H9 (cell line): ENCODE results near the gene HOXA9. TPM values are rescaled to one million over a fixed set of nuclear protein-coding genes. Genes with fewer than 3 reads are reported as not detected.

Experiments used
- DNase-seq: peaks from one replicate; pipeline ENCODE4 v3.0.0-alpha.2; 2017
- H2AFZ ChIP-seq: one replicate; pipeline ENCODE4 v1.6.1; 2013; ENCODE audit warnings: mild to moderate bottlenecking, low read length, control low read depth, moderate library complexity
- H2AK5ac ChIP-seq: 2 replicates; pipeline ENCODE4 v1.6.1; 2013; ENCODE audit warnings: low read length, control low read depth, mixed read lengths; ENCODE audit not compliant: insufficient read length
- H2BK120ac ChIP-seq: one replicate; pipeline ENCODE4 v1.6.1; 2013; ENCODE audit warnings: low read depth, mild to moderate bottlenecking, low read length, control low read depth, inconsistent platforms; ENCODE audit not compliant: poor library complexity, severe bottlenecking
- H2BK12ac ChIP-seq: 2 replicates; pipeline ENCODE4 v1.6.1; 2013; ENCODE audit warnings: low read length, control low read depth, mixed read lengths, low read depth; ENCODE audit not compliant: insufficient read length
- H2BK15ac ChIP-seq: 2 replicates; pipeline ENCODE4 v1.6.1; 2013; ENCODE audit warnings: low read depth, low read length, control low read depth
- H2BK20ac ChIP-seq: one replicate; pipeline ENCODE4 v1.6.1; 2013; ENCODE audit warnings: low read depth, mild to moderate bottlenecking, low read length, control low read depth, inconsistent platforms; ENCODE audit not compliant: poor library complexity, severe bottlenecking
- H2BK5ac ChIP-seq: 2 replicates; pipeline ENCODE4 v1.6.1; 2013; ENCODE audit warnings: low read length, control low read depth, mixed read lengths; ENCODE audit not compliant: insufficient read length
- H3K14ac ChIP-seq: 2 replicates; pipeline ENCODE4 v1.6.1; 2013; ENCODE audit warnings: low read length, control low read depth; ENCODE audit not compliant: insufficient read depth
- H3K18ac ChIP-seq: 2 replicates; pipeline ENCODE4 v1.6.1; 2013; ENCODE audit warnings: low read depth, mild to moderate bottlenecking, mixed read lengths, low read length, control low read depth; ENCODE audit not compliant: insufficient read length
- H3K23ac ChIP-seq: 2 replicates; pipeline ENCODE4 v1.6.1; 2013; ENCODE audit warnings: low read length, control low read depth, mixed read lengths, low read depth; ENCODE audit not compliant: insufficient read length
- H3K23me2 ChIP-seq: 2 replicates; pipeline ENCODE4 v1.6.1; 2013; ENCODE audit warnings: low read depth, mild to moderate bottlenecking, mixed read lengths, low read length, control low read depth; ENCODE audit not compliant: insufficient read length, poor library complexity, severe bottlenecking
- H3K27ac ChIP-seq: 2 replicates; pipeline ENCODE4 v1.5.1; 2013; ENCODE audit warnings: low read length, control low read depth, mixed read lengths, low read depth; ENCODE audit not compliant: insufficient read length
- H3K27me3 ChIP-seq: 2 replicates; pipeline ENCODE4 v1.6.1; 2013; ENCODE audit warnings: low read length, control low read depth, inconsistent platforms; ENCODE audit not compliant: insufficient read depth
- H3K4ac ChIP-seq: 2 replicates; pipeline ENCODE4 v1.6.1; 2013; ENCODE audit warnings: low read depth, mild to moderate bottlenecking, control low read depth, inconsistent platforms, low read length, moderate library complexity
- H3K4me1 ChIP-seq: 2 replicates; pipeline ENCODE4 v1.6.1; 2013; ENCODE audit warnings: low read length, control low read depth, inconsistent platforms; ENCODE audit not compliant: insufficient read depth
- H3K4me2 ChIP-seq: 2 replicates; pipeline ENCODE4 v1.6.1; 2013; ENCODE audit warnings: low read length, control low read depth, mixed read lengths; ENCODE audit not compliant: insufficient read length, insufficient read depth
- H3K56ac ChIP-seq: 2 replicates; pipeline ENCODE4 v1.6.1; 2013; ENCODE audit warnings: low read depth, mild to moderate bottlenecking, mixed read lengths, low read length, control low read depth; ENCODE audit not compliant: insufficient read length
- H3K79me1 ChIP-seq: 2 replicates; pipeline ENCODE4 v1.6.1; 2013; ENCODE audit warnings: low read depth, mild to moderate bottlenecking, moderate library complexity, low read length, control low read depth, inconsistent platforms; ENCODE audit not compliant: insufficient read depth, poor library complexity, severe bottlenecking
- H3K79me2 ChIP-seq: 2 replicates; pipeline ENCODE4 v1.6.1; 2013; ENCODE audit warnings: low read length, control low read depth, inconsistent platforms; ENCODE audit not compliant: insufficient read depth
- H3K9ac ChIP-seq: 2 replicates; pipeline ENCODE4 v1.6.1; 2013; ENCODE audit warnings: low read length, control low read depth, mixed read lengths; ENCODE audit not compliant: insufficient read length; ENCODE audit errors: extremely low read depth
- H3K9me3 ChIP-seq: one replicate; pipeline ENCODE4 v1.6.1; 2013; ENCODE audit warnings: low read depth, low read length, inconsistent platforms; ENCODE audit not compliant: control insufficient read depth
- H3T11ph ChIP-seq: one replicate; pipeline ENCODE4 v1.6.1; 2013; ENCODE audit warnings: mild to moderate bottlenecking, low read length, control low read depth, inconsistent platforms
- H4K20me1 ChIP-seq: one replicate; pipeline ENCODE4 v1.6.1; 2013; ENCODE audit not compliant: control insufficient read depth, insufficient read length, insufficient read depth
- H4K5ac ChIP-seq: 2 replicates; pipeline ENCODE4 v1.6.1; 2013; ENCODE audit warnings: low read depth, mild to moderate bottlenecking, mixed read lengths, low read length, control low read depth; ENCODE audit not compliant: insufficient read length
- H4K8ac ChIP-seq: replicated peaks from 2 replicates; pipeline ENCODE4 v1.6.1; 2013; ENCODE audit warnings: low read length, control low read depth, mixed read lengths, low read depth; ENCODE audit not compliant: insufficient read length
- H4K91ac ChIP-seq: 2 replicates; pipeline ENCODE4 v1.6.1; 2013; ENCODE audit warnings: low read depth, mild to moderate bottlenecking, moderate library complexity, mixed read lengths, low read length, control low read depth; ENCODE audit not compliant: insufficient read length
- H3K27ac Mint-ChIP-seq, 3 experiments: 2 replicates in 2 of 3; 3 replicates in 1 of 3; pipeline ENCODE4 v1.8.0; 2020 to 2021; ENCODE audit warnings: mixed read lengths in 3 of 3, mild to moderate bottlenecking in 1 of 3, moderate library complexity in 1 of 3
- H3K27me3 Mint-ChIP-seq: 2 replicates; pipeline ENCODE4 v1.8.0; 2021; ENCODE audit warnings: low read depth, mild to moderate bottlenecking, moderate library complexity, mixed read lengths
- H3K36me3 Mint-ChIP-seq, 3 experiments: 2 replicates in 2 of 3; 3 replicates in 1 of 3; pipeline ENCODE4 v1.8.0; 2020 to 2021; ENCODE audit warnings: low read depth in 3 of 3, mixed read lengths in 3 of 3; ENCODE audit not compliant: insufficient read depth in 1 of 3
- H3K4me1 Mint-ChIP-seq, 2 experiments: 2 replicates each; pipeline ENCODE4 v1.8.0; 2020; ENCODE audit warnings: mixed read lengths in 2 of 2
- H3K4me3 Mint-ChIP-seq, 2 experiments: 2 replicates in 1 of 2; 3 replicates in 1 of 2; pipeline ENCODE4 v1.8.0; 2020 to 2021; ENCODE audit warnings: mild to moderate bottlenecking in 2 of 2, mixed read lengths in 2 of 2, moderate library complexity in 1 of 2
- H3K9me3 Mint-ChIP-seq, 2 experiments: 2 replicates in 1 of 2; 3 replicates in 1 of 2; pipeline ENCODE4 v1.8.0; 2020; ENCODE audit warnings: mild to moderate bottlenecking in 2 of 2, mixed read lengths in 2 of 2, moderate library complexity in 1 of 2
- CTCF ChIP-seq: fragments of 200-600 bp; sonication (generic); conservative IDR thresholded peaks from 3 replicates; pipeline ENCODE4 v1.8.0; 2021; ENCODE audit warnings: antibody characterized with exemption, mild to moderate bottlenecking
- WGBS: extraction: QIAGEN DNeasy Blood & Tissue Kit; methylation state at CpG from one replicate; pipeline ENCODE4 v1.1.7; 2013; ENCODE audit warnings: missing lambda C conversion rate, low lambda C conversion rate, mixed read lengths; ENCODE audit not compliant: insufficient read length; ENCODE audit errors: extremely low coverage; 5-methylcytosine and 5-hydroxymethylcytosine counted together
- total RNA-seq: library from RNA; stranded (reverse); gene quantifications from 2 replicates; pipeline ENCODE4 v1.2.1, GENCODE V29; 2021

Gene HOXA9
- total RNA-seq, 1 experiment from 2014 or later: not detected

- no peak overlapping the region for H3K27ac Mint-ChIP-seq
- no peak overlapping the region for H3K56ac ChIP-seq
- no peaks in the 10 kb centered on the region for H3K23me2 ChIP-seq
- H3K27me3 Mint-ChIP-seq: peaks cover 95% of the 10 kb centered on the region
- H3K23ac ChIP-seq: no peak overlapping the region
- H2BK12ac ChIP-seq: no peak overlapping the region
- H2BK5ac ChIP-seq: no peak overlapping the region
- H2BK120ac ChIP-seq: no peak overlapping the region
- H4K5ac ChIP-seq: no peak overlapping the region
- H3K14ac ChIP-seq: no peak overlapping the region
- H3K4me1 Mint-ChIP-seq: peaks cover 8 to 23% of the 10 kb centered on the region in 2 experiments; a peak in 3 of 4 replicates
- H4K8ac ChIP-seq: no peak overlapping the region
- no peak overlapping the region for H3K4me2 ChIP-seq
- no peak for DNase-seq
- no peaks in the 10 kb centered on the region for H3K79me2 ChIP-seq
- no peak for TF ChIP-seq CTCF
- H3T11ph ChIP-seq: no peak overlapping the region
- H3K79me1 ChIP-seq: no peaks in the 10 kb centered on the region
- H3K27ac ChIP-seq: no peak overlapping the region
- no peak overlapping the region for H3K4me3 Mint-ChIP-seq
- peaks cover 93% of the 10 kb centered on the region for H3K27me3 ChIP-seq
- H2AFZ ChIP-seq: no peak overlapping the region
- H2AK5ac ChIP-seq: no peak overlapping the region
- H4K20me1 ChIP-seq: no peaks in the 10 kb centered on the region
- no peak overlapping the region for H2BK15ac ChIP-seq
- H4K91ac ChIP-seq: no peak overlapping the region
- no peaks in the 10 kb centered on the region for H3K9me3 ChIP-seq
- H3K18ac ChIP-seq: no peak overlapping the region
- H3K4me1 ChIP-seq: no peaks in the 10 kb centered on the region
- peaks cover 0 to 2% (median 0%) of the 10 kb centered on the region in 3 experiments; a peak in 2 of 7 replicates for H3K36me3 Mint-ChIP-seq
- no peak overlapping the region for H3K9ac ChIP-seq
- H3K9me3 Mint-ChIP-seq: peaks cover 7 to 8% of the 10 kb centered on the region in 2 experiments; a peak in 4 of 5 replicates
- H3K4ac ChIP-seq: no peak overlapping the region
- no CpG with 5 or more reads among the region's 10 CpGs for WGBS
- H2BK20ac ChIP-seq: no peak overlapping the region
Measured at GRCh38 chr7:27203365-27203953, 38.1 kb upstream of the HOXA9 start.
